ENCODE measurements around the gene NAALADL2.

The NAALADL2 gene

DNA sequence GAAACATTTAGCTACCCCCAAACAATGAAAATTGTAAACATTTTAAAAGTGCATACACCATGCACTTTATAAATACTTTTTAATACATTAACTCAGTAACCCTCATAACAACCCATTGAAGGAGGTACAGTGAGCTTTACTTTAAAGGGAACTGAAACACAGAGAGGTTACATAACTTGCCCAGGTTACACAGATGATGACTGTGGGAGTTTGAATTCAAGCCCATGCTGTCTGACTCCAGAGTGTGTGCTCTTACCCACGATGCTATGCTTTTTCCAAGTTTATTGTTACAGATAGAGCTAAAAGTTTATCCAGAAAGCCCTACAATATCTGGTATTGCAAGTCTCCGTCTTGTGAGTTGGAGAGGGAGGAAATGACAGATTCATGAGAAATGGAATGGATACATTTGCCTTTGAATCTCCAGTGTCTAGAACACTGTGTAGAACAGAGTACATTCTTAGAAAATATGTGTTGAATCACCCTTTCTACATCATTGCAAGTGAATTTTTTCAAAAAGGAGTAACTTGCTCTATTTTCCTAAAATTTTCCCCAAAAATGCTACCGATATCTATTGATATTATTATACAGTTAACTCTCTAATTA, 428.3 kb downstream of the NAALADL2 start:
- H2BK15ac ChIP-seq (replicated peaks; ENCODE audit: low read depth): no peak overlapping the region
- H3K23ac ChIP-seq (ENCODE audit: low read length): no peak overlapping the region
- no peaks in the 10 kb centered on the region for H3K27me3 ChIP-seq (ENCODE audit: insufficient read depth, low read length, poor library complexity)
- no peak overlapping the region for H4K5ac ChIP-seq (ENCODE audit: low read length)
- H3K18ac ChIP-seq (ENCODE audit: low read length): no peak overlapping the region
- no peak overlapping the region for H2BK5ac ChIP-seq (ENCODE audit: low read length)
- no peaks in the 10 kb centered on the region for H3K79me1 ChIP-seq (ENCODE audit: low read length)
- no peaks in the 10 kb centered on the region for H3K4me1 ChIP-seq (ENCODE audit: control insufficient read depth, low read depth, low read length)
- 100% methylated on average over 1 of the region's 3 CpGs for WGBS (ENCODE audit: extremely low coverage, insufficient coverage, low lambda C conversion rate)
- no peak overlapping the region for H2BK120ac ChIP-seq (ENCODE audit: low read depth, low read length)
- H3K9ac ChIP-seq (ENCODE audit: low read length): no peak overlapping the region
- no peak for DNase-seq
- no peak overlapping the region for H3K56ac ChIP-seq (ENCODE audit: low read length)
- H3K4me3 ChIP-seq (ENCODE audit: low read length): no peak overlapping the region
- H3K4me2 ChIP-seq (ENCODE audit: low read length): no peak overlapping the region
- H2AK5ac ChIP-seq (ENCODE audit: low read length): no peak overlapping the region
- no peak overlapping the region for H3K27ac ChIP-seq (ENCODE audit: low read depth, low read length)
- no peak overlapping the region for H3K4ac ChIP-seq (ENCODE audit: low read depth, low read length)
- no peaks in the 10 kb centered on the region for H3K36me3 ChIP-seq (ENCODE audit: control insufficient read depth, insufficient read depth, low read length)
- no peak overlapping the region for H4K8ac ChIP-seq (ENCODE audit: low read depth, low read length)
- H3K79me2 ChIP-seq (ENCODE audit: control insufficient read depth, insufficient read depth, low read length): no peaks in the 10 kb centered on the region

DNA sequence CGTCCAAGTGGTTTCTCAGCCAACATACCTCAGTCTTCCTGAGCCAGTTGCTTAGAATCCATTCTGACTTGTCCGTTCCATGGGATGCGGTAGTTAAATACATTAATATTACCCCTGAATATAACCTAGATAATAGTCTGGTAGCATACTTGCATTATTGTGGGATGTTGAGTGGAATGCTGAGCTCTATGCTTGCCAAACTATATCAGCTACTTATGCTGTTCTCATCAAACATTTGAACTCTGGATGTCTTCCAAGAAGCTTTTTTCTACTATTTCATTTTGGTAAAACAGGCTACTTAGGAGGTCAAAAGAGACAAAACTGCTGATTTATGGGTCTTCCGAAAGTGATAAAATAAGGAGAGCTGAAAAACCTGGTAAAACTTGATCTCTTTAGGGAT, 429.5 kb downstream of the NAALADL2 start:
- H3K4me2 ChIP-seq (ENCODE audit: low read length): no peak overlapping the region
- no peak overlapping the region for H3K27ac ChIP-seq (ENCODE audit: low read depth, low read length)
- no peak overlapping the region for H4K8ac ChIP-seq (ENCODE audit: low read depth, low read length)
- DNase-seq: no peak
- H3K4ac ChIP-seq (ENCODE audit: low read depth, low read length): no peak overlapping the region
- no peaks in the 10 kb centered on the region for H3K79me1 ChIP-seq (ENCODE audit: low read length)
- no peak overlapping the region for H3K56ac ChIP-seq (ENCODE audit: low read length)
- H3K9ac ChIP-seq (ENCODE audit: low read length): no peak overlapping the region
- H2BK15ac ChIP-seq (replicated peaks; ENCODE audit: low read depth): no peak overlapping the region
- no peak overlapping the region for H2BK5ac ChIP-seq (ENCODE audit: low read length)
- H3K36me3 ChIP-seq (ENCODE audit: control insufficient read depth, insufficient read depth, low read length): no peaks in the 10 kb centered on the region
- no peak overlapping the region for H2AK5ac ChIP-seq (ENCODE audit: low read length)
- no peaks in the 10 kb centered on the region for H3K27me3 ChIP-seq (ENCODE audit: insufficient read depth, low read length, poor library complexity)
- no peak overlapping the region for H3K23ac ChIP-seq (ENCODE audit: low read length)
- no CpG with 5 or more reads among the region's 4 CpGs for WGBS (ENCODE audit: extremely low coverage, insufficient coverage, low lambda C conversion rate)
- no peak overlapping the region for H4K5ac ChIP-seq (ENCODE audit: low read length)
- H3K18ac ChIP-seq (ENCODE audit: low read length): no peak overlapping the region
- H2BK120ac ChIP-seq (ENCODE audit: low read depth, low read length): no peak overlapping the region
- no peaks in the 10 kb centered on the region for H3K79me2 ChIP-seq (ENCODE audit: control insufficient read depth, insufficient read depth, low read length)
- no peak overlapping the region for H3K4me3 ChIP-seq (ENCODE audit: low read length)
- no peaks in the 10 kb centered on the region for H3K4me1 ChIP-seq (ENCODE audit: control insufficient read depth, low read depth, low read length)

DNA sequence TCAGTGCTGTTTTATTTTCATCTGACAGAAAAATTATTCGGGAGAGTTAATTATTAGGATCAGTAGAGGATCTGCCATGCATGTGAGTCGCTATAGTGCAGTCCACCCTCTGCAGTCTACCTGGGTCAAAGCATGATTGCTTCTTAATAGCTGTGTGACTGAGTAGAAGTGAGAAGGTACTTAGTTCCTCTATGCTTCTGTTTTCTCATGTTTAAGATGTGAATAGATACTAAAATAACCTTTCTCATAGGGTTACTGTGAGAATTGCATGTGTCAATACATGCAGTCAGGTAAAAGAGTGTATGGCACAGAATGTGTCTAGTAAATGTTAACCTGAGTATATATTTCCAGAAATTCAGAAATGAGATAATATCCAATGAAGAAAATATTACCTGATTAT, 435.7 kb downstream of the NAALADL2 start:
- Histone ChIP-seq H3K4ac (ENCODE audit: low read depth, low read length) (no peak overlapping the region), H3K27me3 (ENCODE audit: insufficient read depth, low read length, poor library complexity) (no peaks in the 10 kb centered on the region), H3K79me1 (ENCODE audit: low read length) (no peaks in the 10 kb centered on the region), H3K18ac (ENCODE audit: low read length) (no peak overlapping the region), H3K9ac (ENCODE audit: low read length) (no peak overlapping the region), H2BK15ac (replicated peaks; ENCODE audit: low read depth) (no peak overlapping the region), H4K8ac (ENCODE audit: low read depth, low read length) (no peak overlapping the region), H3K4me2 (ENCODE audit: low read length) (no peak overlapping the region), H3K56ac (ENCODE audit: low read length) (no peak overlapping the region), H3K36me3 (ENCODE audit: control insufficient read depth, insufficient read depth, low read length) (no peaks in the 10 kb centered on the region), H3K4me1 (ENCODE audit: control insufficient read depth, low read depth, low read length) (no peaks in the 10 kb centered on the region), H3K23ac (ENCODE audit: low read length) (no peak overlapping the region), H2BK120ac (ENCODE audit: low read depth, low read length) (no peak overlapping the region), H4K5ac (ENCODE audit: low read length) (no peak overlapping the region), H3K27ac (ENCODE audit: low read depth, low read length) (no peak overlapping the region), H3K79me2 (ENCODE audit: control insufficient read depth, insufficient read depth, low read length) (no peaks in the 10 kb centered on the region), H2AK5ac (ENCODE audit: low read length) (no peak overlapping the region), H2BK5ac (ENCODE audit: low read length) (no peak overlapping the region), H3K4me3 (ENCODE audit: low read length) (no peak overlapping the region)
- no peak for DNase-seq
- no CpG with 5 or more reads among the region's 2 CpGs for WGBS (ENCODE audit: extremely low coverage, insufficient coverage, low lambda C conversion rate)

DNA sequence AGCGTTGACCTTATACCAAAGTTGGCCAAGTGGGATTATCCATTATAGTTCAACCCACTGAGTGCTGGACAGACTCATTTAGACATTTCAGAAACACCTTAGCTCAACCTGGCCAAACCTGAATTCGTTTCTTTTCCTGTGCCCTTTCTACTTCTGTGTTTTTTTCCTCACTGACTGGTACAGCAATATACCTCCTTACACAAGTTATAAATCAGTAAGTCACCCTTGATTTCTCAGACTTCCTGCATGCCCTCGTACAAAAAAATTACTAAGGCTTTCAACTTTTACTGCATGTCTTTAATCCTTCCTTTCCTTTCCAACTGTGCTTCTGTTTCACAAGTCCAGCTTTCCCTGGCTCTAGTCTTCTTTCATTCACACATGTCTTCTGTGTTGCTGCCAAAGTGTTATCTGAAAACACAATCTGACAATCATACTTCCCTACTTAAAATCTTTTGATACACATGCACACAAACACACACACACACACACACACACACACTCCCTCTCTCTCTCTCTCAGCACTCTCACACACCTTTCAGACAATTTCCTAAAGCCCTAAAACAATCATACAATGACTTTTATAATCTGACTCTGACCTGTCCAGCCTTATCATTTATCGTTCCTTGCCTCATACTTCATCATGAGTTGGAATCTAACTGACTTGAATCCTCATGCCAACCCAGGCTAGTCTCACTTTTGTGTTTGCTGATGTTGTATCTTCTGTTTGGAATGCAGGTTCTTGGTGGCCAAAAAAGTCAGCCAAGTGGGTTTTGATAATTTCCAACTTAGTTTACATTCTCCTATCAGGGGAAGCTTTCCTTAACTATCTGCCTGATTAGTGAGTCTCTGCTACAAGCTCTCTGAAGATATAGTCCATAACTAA, 436.4 kb downstream of the NAALADL2 start:
- Histone ChIP-seq H3K4me3 (ENCODE audit: low read length) (no peak overlapping the region), H2BK15ac (replicated peaks; ENCODE audit: low read depth) (no peak overlapping the region), H4K8ac (ENCODE audit: low read depth, low read length) (no peak overlapping the region), H3K79me1 (ENCODE audit: low read length) (no peaks in the 10 kb centered on the region), H3K23ac (ENCODE audit: low read length) (no peak overlapping the region), H3K4ac (ENCODE audit: low read depth, low read length) (no peak overlapping the region), H3K27me3 (ENCODE audit: insufficient read depth, low read length, poor library complexity) (no peaks in the 10 kb centered on the region), H3K18ac (ENCODE audit: low read length) (no peak overlapping the region), H3K4me1 (ENCODE audit: control insufficient read depth, low read depth, low read length) (no peaks in the 10 kb centered on the region), H3K56ac (ENCODE audit: low read length) (no peak overlapping the region), H3K27ac (ENCODE audit: low read depth, low read length) (no peak overlapping the region), H2BK5ac (ENCODE audit: low read length) (no peak overlapping the region), H3K9ac (ENCODE audit: low read length) (no peak overlapping the region), H4K5ac (ENCODE audit: low read length) (no peak overlapping the region), H3K36me3 (ENCODE audit: control insufficient read depth, insufficient read depth, low read length) (no peaks in the 10 kb centered on the region), H2BK120ac (ENCODE audit: low read depth, low read length) (no peak overlapping the region), H3K79me2 (ENCODE audit: control insufficient read depth, insufficient read depth, low read length) (no peaks in the 10 kb centered on the region), H3K4me2 (ENCODE audit: low read length) (no peak overlapping the region), H2AK5ac (ENCODE audit: low read length) (no peak overlapping the region)
- no peak for DNase-seq
- WGBS (ENCODE audit: extremely low coverage, insufficient coverage, low lambda C conversion rate): no CpG with 5 or more reads among the region's 4 CpGs

DNA sequence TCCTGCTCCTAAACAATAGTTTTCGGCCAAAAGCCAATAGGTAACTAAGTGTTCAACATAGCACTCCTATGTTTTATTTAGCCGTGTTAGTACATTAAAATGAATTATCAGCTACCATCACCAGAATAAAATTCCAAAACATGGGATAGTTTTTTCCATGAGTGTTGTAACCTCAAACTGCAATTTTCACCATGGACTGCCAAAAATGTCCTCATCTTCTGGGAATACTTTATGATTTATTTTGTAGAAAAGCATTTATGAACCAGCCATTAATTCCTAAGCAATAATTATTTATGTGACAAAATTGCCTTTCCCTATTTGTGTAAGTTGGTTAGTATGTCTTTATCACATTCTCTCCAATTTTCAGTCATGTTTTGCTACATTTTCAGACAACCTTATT, 438.1 kb downstream of the NAALADL2 start:
- no peak for DNase-seq
- no peaks in the 10 kb centered on the region for H3K36me3 ChIP-seq (ENCODE audit: control insufficient read depth, insufficient read depth, low read length)
- no peak overlapping the region for H2BK120ac ChIP-seq (ENCODE audit: low read depth, low read length)
- H3K4me2 ChIP-seq (ENCODE audit: low read length): no peak overlapping the region
- H3K4me1 ChIP-seq (ENCODE audit: control insufficient read depth, low read depth, low read length): no peaks in the 10 kb centered on the region
- H4K8ac ChIP-seq (ENCODE audit: low read depth, low read length): no peak overlapping the region
- no peaks in the 10 kb centered on the region for H3K27me3 ChIP-seq (ENCODE audit: insufficient read depth, low read length, poor library complexity)
- H3K79me2 ChIP-seq (ENCODE audit: control insufficient read depth, insufficient read depth, low read length): no peaks in the 10 kb centered on the region
- no peak overlapping the region for H3K27ac ChIP-seq (ENCODE audit: low read depth, low read length)
- H3K4me3 ChIP-seq (ENCODE audit: low read length): no peak overlapping the region
- H3K23ac ChIP-seq (ENCODE audit: low read length): no peak overlapping the region
- no peak overlapping the region for H4K5ac ChIP-seq (ENCODE audit: low read length)
- no peak overlapping the region for H3K9ac ChIP-seq (ENCODE audit: low read length)
- H2AK5ac ChIP-seq (ENCODE audit: low read length): no peak overlapping the region
- no CpG with 5 or more reads among the region's 2 CpGs for WGBS (ENCODE audit: extremely low coverage, insufficient coverage, low lambda C conversion rate)
- H3K79me1 ChIP-seq (ENCODE audit: low read length): no peaks in the 10 kb centered on the region
- no peak overlapping the region for H3K4ac ChIP-seq (ENCODE audit: low read depth, low read length)
- no peak overlapping the region for H2BK5ac ChIP-seq (ENCODE audit: low read length)
- H3K56ac ChIP-seq (ENCODE audit: low read length): no peak overlapping the region
- H3K18ac ChIP-seq (ENCODE audit: low read length): no peak overlapping the region
- no peak overlapping the region for H2BK15ac ChIP-seq (replicated peaks; ENCODE audit: low read depth)

All from mesendoderm (in vitro differentiated cells).